T47D (cell line): ENCODE data around the gene MYCN.

ENCODE experiments used
- DNase-seq, 2 experiments: peaks; one replicate each; pipeline versions ENCODE4 v3.0.0 to v3.0.0-alpha.2; 2011 to 2012; ENCODE audit warnings: low read depth in 1 of 2, low spot score in 1 of 2
- JUND ChIP-seq: IDR thresholded peaks from 2 replicates; pipeline ENCODE4 v1.6.1; 2012; ENCODE audit warnings: low read depth
- in situ Hi-C: cut with HindIII; loops from 2 replicates; pipeline ENCODE4 v1.10.0; 2016; ENCODE audit warnings: low sequenced_read_pairs, low pct_unique_long_range_greater_than_20kb

Gene MYCN

DNA sequence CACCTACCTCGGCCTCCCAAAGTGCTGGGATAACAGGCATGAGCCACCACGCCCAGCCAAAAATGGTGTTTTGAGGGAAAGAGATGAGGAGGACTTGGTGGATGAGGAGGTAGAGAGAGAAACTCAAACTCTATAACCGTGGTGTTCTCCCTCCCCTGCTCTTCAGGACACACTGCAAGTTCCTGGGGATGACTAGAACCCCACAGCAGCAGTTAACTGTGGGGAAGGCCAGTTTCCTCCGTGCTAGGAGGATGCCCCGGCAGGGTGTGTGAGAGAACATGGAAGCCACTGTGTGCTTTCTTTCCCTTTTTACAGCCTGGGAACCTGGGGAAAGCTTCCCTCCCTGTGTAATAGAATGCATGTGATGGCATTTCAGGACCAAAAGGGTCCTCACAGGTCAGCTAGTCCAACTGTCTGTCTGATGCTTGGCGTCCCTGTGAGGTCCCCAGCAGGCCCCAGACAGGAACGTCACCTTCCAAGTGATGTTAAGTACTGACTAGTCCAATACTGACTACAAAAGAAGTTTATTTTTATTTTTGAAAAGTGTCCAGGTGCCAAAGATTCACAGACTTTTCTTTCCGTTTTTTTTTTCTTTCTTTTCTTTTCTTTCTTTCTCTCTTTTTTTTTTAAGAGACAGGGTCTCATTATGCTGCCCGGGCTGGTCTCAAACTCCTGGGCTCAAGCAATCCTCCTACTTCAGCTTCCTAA, 38.9 kb downstream of the MYCN start:
- in situ Hi-C loops, result no loop called here
- TF ChIP-seq JUND, result no peak
- no peak for DNase-seq

DNA sequence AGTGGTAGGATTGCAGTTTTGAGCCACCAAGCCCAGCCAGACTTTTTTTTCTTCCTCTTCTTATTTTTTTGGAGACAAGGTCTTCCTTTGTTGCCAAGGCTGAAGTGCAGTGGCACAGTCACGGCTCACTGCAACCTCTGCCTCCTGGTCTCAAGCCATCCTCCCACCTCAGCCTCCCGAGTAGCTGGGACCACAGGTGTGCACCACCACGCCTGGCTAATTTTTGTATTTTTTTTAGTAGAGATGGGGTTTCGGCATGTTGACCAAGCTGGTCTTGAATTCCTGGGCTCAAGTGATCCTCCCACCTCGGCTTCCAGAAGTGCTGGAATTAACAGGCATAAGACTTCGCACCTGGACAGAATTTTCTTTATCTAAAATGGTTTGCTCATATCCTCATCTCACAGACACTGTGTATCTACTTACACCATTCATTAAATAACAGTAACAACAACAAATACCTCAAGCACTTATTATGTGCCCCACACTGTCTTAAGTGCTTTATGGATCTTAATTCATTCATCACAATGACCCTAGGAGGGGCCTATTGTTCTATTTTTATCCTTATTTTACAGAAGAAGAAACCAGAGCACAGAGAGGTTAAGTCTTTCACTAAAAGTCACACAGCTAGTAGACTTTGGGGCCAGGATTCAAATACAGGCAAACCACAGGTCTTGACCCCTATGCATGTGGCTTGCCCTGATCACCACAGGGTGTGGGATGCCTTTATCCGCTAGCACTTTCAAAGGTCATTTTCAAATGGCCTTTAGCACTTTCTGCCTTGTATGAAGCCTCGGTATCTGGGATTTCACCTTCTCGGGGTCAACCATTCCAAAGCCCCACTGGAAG, 39.6 kb downstream of the MYCN start:
- DNase-seq, result no peak
- in situ Hi-C loops, result no loop called here
- TF ChIP-seq JUND, result no peak

DNA sequence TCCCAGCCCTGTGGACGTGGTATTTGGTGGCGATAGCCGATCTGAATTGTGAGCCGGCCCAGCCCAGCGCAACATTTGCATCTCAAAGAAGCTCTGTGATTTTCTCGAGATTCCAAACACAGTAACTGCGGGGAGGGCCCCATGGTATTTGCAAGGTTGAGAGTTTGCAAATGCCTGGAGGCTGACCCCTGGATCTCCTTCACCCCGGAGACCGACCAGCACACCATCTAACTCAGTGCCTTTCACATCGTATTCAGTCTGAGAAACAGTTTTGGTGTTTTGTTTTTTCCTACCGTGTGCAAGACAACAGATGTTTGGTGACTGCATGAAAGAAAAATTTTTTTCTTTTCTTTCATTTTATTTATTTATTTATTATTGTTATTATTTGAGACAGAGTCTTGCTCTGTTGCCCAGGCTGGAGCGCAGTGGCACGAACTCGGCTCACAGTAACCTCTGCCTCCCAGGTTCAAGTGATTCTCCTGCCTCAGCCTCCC, 40.3 kb downstream of the MYCN start:
- TF ChIP-seq JUND, result no peak
- no peak for DNase-seq
- in situ Hi-C loops, result no loop called here

DNA sequence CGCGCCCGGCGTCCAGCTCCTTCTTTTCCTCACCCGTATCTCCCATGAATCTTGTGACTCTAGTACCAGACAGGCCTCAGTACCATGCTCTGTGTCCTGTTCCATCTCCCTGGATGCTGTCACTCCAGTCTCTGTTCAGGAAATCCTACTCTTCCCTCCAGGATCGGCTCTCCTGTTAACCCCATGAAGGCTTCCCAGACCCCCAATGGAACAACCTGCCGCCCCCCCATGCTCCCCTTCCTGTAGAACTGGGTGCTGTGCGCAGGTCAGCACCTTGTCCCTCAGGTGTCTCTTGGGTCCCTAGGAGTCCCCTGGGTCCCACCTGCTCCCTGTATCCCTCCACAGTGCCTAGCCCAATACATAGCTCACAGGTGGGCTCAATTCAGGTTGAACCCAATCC, 41.3 kb downstream of the MYCN start:
- in situ Hi-C loops, result no loop called here
- DNase-seq, result no peak
- TF ChIP-seq JUND, result no peak

DNA sequence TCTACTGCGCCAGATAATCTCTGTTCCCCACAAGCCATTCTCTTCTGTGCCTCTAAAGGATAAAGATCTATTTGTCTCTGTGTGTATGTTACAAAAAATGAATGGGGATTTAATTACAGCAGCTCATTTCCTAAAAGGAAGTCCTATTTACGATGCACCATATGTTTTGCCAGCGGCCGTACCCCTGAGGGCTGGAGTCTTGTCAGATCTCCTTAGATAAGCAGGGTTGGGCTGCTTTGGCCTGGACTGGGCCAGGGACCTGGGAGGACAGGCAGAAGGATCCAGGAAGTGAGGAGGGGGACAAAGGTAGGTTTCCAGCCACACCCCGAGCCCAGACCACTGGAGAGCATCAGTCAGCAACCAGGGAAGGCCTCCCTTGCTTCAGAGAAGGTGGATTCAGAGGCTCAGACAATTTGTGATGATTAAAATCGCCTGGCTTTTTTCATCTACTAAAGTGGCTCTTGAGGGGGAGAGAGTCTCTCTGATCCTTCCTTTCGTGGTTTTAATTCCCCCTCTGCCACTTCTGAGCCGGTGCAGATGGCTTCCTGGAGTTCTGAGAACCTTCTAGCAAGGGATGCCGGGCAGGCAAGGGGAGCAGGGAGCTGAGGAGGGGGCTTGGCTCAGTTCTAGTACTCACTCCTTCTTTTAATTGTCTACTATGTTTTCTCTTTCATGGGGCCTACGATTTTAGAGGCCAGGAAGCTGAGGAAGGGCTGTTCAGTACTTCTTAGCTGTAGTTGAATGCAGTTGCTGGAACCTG, 42.1 kb downstream of the MYCN start:
- DNase-seq, result peak in 1 of 2 experiments; percentile 12
- no peak for TF ChIP-seq JUND
- in situ Hi-C loops, result no loop called here

DNA sequence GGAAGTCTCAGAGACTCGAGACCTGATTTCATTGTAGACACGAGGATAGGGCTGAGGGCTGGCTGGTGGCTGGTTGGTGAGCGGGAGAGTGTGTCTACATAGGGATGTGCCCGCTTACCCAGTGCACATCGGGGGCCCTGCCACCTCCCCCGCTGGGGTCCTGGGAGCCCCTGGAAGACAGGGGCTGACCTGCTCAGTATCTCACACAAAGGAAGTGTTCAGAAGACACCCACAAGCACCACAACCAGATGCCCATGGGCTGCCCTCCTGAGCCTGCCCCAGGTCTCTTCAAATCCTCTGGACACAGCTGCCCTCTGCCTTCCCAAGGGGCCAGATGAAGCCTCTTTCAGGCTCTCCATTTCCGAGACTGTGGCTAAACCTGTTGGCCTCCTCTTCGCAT, 43.1 kb downstream of the MYCN start:
- in situ Hi-C loops, result no loop called here
- no peak for TF ChIP-seq JUND
- no peak for DNase-seq

DNA sequence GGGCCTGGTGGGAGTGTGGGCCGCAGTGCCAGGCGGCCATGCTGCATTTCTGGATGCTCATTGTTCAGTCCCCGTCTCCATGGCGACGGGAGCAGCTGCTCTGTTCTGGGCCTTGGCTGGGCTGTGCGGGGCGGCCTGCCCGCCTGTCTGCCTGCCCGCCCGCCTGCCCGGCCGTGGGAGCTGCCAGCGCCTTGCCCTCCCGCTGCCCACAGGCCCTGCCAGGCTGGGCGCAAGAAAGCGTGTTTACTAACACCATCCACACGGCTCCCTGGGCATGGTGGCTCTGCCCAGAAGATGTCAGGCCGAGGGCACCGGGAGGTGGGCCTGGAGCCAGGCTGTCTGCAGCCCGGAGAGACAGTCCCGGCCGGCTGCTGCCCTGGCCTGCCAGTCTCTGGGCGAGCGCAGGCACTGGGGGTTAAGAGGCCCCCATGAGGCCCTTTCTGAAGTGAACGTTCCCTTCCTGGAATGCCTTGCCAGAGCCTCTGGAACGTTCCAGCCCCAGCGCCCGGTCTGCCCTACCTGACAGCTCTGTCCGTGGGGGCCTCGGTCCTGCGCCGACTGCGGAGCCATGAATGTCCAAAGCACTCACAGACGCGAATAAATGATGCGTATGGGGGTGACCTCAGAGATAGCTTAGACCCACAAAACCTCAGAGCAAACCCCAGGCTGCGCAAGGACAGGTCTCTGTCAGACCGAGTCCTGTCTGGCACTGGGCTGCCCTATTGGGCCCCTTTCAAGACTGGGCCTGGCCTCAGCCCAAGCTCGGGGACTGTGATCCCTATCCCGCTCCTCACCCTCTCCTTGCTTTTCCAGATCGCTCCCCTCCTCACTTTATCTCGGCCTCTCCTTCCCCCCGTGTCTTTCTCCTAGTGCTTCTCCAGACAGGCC, 44.3 kb downstream of the MYCN start:
- in situ Hi-C loops, result no loop called here
- no peak for TF ChIP-seq JUND
- DNase-seq, result no peak

DNA sequence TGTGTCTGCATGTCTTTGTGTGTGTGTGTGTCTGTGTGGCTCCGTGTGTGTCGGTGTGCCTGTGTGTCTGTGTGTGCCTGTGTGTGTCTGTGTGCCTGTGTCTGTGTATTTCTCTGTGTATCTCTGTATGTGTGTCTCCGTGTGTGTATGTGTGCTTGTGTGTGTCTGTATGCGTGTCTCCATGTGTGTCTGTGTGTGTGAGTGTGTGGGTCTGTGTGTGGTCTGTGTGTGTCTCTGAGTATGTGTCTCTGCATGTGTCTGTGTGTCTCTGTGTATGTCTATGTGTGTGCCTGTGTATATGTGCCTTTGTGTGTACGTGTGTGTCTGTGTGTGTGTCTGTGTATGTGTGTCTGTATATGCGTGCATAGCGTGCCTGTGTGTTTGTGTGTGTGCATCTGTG, 45.2 kb downstream of the MYCN start:
- in situ Hi-C loops, result no loop called here
- TF ChIP-seq JUND, result no peak
- DNase-seq, result no peak

DNA sequence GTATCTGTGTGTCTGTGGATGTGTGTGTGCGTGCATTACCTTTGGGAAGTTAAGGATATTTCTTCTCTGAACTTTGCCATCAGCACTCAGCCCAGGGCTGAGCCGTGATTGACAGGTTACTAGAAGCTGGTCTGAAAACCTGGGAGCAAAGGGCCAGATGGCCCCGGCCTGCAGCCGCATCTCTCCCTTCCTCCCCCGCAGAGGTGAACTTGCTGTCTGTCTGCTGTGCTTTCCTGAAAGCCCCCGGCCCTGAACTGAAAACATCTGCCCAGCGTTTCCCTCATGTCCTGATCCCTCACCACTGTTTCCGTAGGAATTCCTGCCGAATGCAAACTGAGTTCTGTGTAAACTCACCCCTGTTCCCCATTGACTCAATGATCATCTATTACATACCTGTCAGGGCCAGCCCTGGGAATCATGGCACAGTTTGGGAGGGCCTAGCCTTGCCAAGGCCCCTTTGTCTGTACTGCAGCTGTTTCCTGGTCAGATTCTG, 45.8 kb downstream of the MYCN start:
- no peak for DNase-seq
- no peak for TF ChIP-seq JUND
- in situ Hi-C loops, result no loop called here

DNA sequence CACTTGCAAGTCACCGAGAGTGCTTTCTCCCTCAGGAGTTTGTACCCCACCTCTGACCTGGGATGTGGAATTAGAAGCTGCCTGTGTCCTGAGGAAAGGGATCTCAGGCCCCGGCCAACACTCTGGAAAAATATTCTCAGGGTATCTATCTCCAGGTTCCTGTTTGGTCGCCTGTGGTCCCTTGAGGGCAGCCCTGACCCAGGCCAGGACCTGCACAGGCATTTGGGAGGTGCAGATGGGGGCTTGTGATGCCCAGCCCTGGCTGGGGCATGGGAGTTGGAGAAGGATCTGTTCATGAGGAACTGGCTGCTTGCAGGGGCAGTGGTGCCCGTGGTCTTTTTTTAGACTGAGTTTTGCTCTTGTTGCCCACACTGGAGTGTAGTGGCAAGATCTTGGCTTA, 46.3 kb downstream of the MYCN start:
- in situ Hi-C loops, result no loop called here

DNA sequence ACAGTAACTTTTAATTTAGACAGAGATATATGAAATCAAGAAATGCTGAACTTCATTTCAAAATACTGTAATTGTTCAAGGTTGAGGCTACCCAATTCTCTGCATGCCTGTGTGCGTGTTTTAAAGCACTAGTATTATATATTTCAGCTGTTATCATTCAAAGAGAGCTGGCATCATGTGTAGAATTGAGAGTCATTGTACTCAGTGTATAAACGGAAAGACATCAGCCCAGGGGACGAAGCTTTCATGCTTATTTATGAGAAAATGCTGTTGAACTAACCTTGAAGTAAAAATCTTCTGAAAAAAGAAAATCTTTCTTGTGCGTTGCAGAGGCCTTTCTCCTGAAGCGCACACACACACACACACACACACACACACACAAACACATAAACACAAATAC, 48.4 kb downstream of the MYCN start:
- DNase-seq, result no peak
- TF ChIP-seq JUND, result no peak
- in situ Hi-C loops, result no loop called here

More for the DNA sequence above, 46.3 kb downstream of the MYCN start:
- DNase-seq, result no peak
- TF ChIP-seq JUND, result no peak

DNA sequence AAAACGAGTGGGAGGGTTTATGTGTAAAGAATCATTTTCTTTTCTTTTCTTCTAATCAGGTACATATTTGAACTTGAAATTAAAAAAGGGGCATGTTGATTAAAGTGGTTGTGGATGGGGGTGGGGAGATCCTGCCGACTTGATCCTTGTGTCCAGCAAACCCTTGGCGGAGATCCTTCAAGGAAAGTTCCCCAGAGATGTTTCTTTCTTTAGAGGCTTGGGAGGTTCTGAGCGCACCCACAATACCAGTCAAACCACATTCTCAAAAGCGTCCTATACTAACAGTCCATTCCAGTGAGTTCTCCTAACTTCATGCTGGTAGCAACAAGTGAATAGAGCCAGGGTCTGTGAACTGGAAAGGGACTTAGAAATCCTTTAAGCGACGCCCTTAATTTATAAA, 49.2 kb downstream of the MYCN start:
- TF ChIP-seq JUND, result no peak
- in situ Hi-C loops, result no loop called here
- DNase-seq, result peak; percentile 32 to 91
